T-cell (primary cell): ENCODE data around the gene RIC8A. TPM values are rescaled to one million over a fixed set of nuclear protein-coding genes. Genes with fewer than 3 reads are reported as not detected.

ENCODE experiments used
- ATAC-seq, 4 experiments: fragments of 200-7000 bp in 3 of 4; fragments of 150-1000 bp in 1 of 4; cut with Tn5 transposase; replicated peaks in 1 of 4; 1 replicate in 3 of 4; 2 replicates in 1 of 4; pipeline ENCODE4 v1.10.0; 2021; ENCODE audit warnings: moderate library complexity in 3 of 4, mild to moderate bottlenecking in 2 of 4, moderate number of reproducible peaks in 1 of 4
- CTCF ChIA-PET, 2 donors: fragments of 300-600 bp; sonication (Branson Sonifier 250); formaldehyde crosslinking; loops; one replicate each; lab custom pipeline; 2022; ENCODE audit warnings: antibody characterized with exemption in 2 of 2; lab: Charles Lee
- POLR2A ChIA-PET, 2 donors: fragments of 300-600 bp; sonication (Branson Sonifier 250); formaldehyde crosslinking; loops; one replicate each; lab custom pipeline; 2022; ENCODE audit warnings: antibody characterized with exemption in 2 of 2; lab: Charles Lee
- DNase-seq, 35 experiments: peaks; one replicate each; pipeline versions ENCODE4 v3.0.0 to v3.0.0-alpha.2; 2013 to 2023
- H3K27ac ChIP-seq: one replicate; pipeline ENCODE4 v1.5.1; 2013; ENCODE audit warnings: low read length
- H3K27me3 ChIP-seq, 2 experiments: replicated peaks in 1 of 2; 1 replicate in 1 of 2; 2 replicates in 1 of 2; pipeline versions ENCODE4 v1.6.1 to v1.7.0; 2013; ENCODE audit warnings: low read length in 1 of 2, mixed read lengths in 1 of 2; ENCODE audit not compliant: control insufficient read depth in 2 of 2, insufficient read depth in 2 of 2; ENCODE audit errors: extremely low read depth in 1 of 2
- H3K36me3 ChIP-seq, 2 donors: 1 replicate in 1 of 2; 2 replicates in 1 of 2; pipeline versions ENCODE4 v1.6.1 to v1.7.0; 2013; ENCODE audit warnings: low read length in 1 of 2; ENCODE audit not compliant: control insufficient read depth in 2 of 2, insufficient read depth in 1 of 2; ENCODE audit errors: extremely low read depth in 1 of 2
- H3K4me1 ChIP-seq, 2 experiments: 1 replicate in 1 of 2; 2 replicates in 1 of 2; pipeline versions ENCODE4 v1.6.1 to v1.7.0; 2013; ENCODE audit warnings: low read length in 2 of 2, mixed read lengths in 1 of 2; ENCODE audit not compliant: insufficient read depth in 2 of 2, control insufficient read depth in 1 of 2; ENCODE audit errors: extremely low read depth in 1 of 2
- H3K4me3 ChIP-seq, 2 donors: 1 replicate in 1 of 2; 2 replicates in 1 of 2; pipeline versions ENCODE4 v1.5.1 to v1.7.0; 2013; ENCODE audit warnings: mild to moderate bottlenecking in 2 of 2, low read length in 1 of 2, moderate library complexity in 1 of 2; ENCODE audit not compliant: control insufficient read depth in 1 of 2; ENCODE audit errors: extremely low read depth in 1 of 2
- H3K9me3 ChIP-seq: 2 replicates; pipeline ENCODE4 v1.7.0; 2013
- H3K27ac Mint-ChIP-seq, 2 donors: one replicate each; pipeline ENCODE4 v1.8.0; 2020 to 2021; ENCODE audit warnings: mild to moderate bottlenecking in 2 of 2, mixed read lengths in 2 of 2
- H3K27me3 Mint-ChIP-seq, 2 donors: one replicate each; pipeline ENCODE4 v1.8.0; 2021 to 2022; ENCODE audit warnings: mixed read lengths in 2 of 2
- H3K36me3 Mint-ChIP-seq: one replicate; pipeline ENCODE4 v1.8.0; 2021; ENCODE audit warnings: mixed read lengths
- H3K4me1 Mint-ChIP-seq, 3 donors: one replicate each; pipeline ENCODE4 v1.8.0; 2020 to 2022; ENCODE audit warnings: mixed read lengths in 3 of 3, mild to moderate bottlenecking in 1 of 3
- H3K4me3 Mint-ChIP-seq, 3 donors: one replicate each; pipeline ENCODE4 v1.8.0; 2020 to 2022; ENCODE audit warnings: mild to moderate bottlenecking in 3 of 3, mixed read lengths in 3 of 3, moderate library complexity in 3 of 3
- H3K9me3 Mint-ChIP-seq, 3 donors: one replicate each; pipeline ENCODE4 v1.8.0; 2020 to 2022; ENCODE audit warnings: mixed read lengths in 3 of 3
- WGBS: methylation state at CpG from one replicate; pipeline ENCODE4 v1.1.5; 2013; ENCODE audit warnings: missing lambda C conversion rate; ENCODE audit not compliant: insufficient coverage; 5-methylcytosine and 5-hydroxymethylcytosine counted together
- total RNA-seq, 35 experiments: library from RNA in 6 of 35; stranded (reverse) in 6 of 35; fragments of 120-200 nt in 1 of 35; gene quantifications; one replicate each; pipeline versions ENCODE4 v1.2.1 to v1.2.4 and lab custom pipeline; 2013 to 2026

The RIC8A gene
- total RNA-seq, 5 donors from 2014 or later (not counting 1 experiment from before 2014, with no cell fraction given), result 87.4 to 151 (median 117) TPM

DNA sequence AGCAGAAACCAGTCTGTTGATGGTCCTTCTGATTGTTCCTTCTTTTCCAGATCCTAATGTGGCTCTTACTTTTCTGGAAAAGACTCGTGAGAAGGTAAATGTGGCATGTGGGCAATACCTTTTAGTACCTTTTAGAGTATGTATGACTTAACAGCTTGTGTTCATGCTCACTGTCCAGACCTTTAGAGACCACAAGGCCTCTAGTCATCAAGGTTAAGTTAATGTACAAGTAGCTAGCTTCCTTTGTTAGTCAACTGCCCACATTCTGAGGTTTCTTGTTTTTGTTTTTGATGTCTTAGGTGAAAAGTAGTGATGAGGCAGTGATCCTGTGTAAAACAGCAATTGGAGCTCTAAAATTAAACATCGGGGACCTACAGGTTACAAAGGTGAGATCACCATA is 36.9 kb downstream of the RIC8A start:
- Histone ChIP-seq H3K4me1 (no peaks in the 10 kb centered on the region), H3K27ac (no peak overlapping the region), H3K4me3 (no peak overlapping the region), H3K36me3 (peaks cover 5 to 84% of the 10 kb centered on the region in 2 donors), H3K9me3 (no peaks in the 10 kb centered on the region), H3K27me3 (no peaks in the 10 kb centered on the region)
- ChIA-PET POLR2A (interaction anchor here in 1 of 2 donors (0.5 kb wide), 1 partner anchor 14 kb away, joined by 3 read pairs; no protein-coding TSS in a partner anchor), CTCF (no interaction called here)
- Mint-ChIP-seq H3K9me3 (no peaks in the 10 kb centered on the region), H3K4me1 (peaks cover 23 to 34% (median 30%) of the 10 kb centered on the region in 3 donors), H3K27me3 (no peaks in the 10 kb centered on the region), H3K36me3 (peaks cover 67% of the 10 kb centered on the region), H3K4me3 (no peak overlapping the region), H3K27ac (peak overlapping the region in 1 of 2 donors; percentile 17)
- WGBS, result no CpG with 5 or more reads among the region's 2 CpGs
- DNase-seq, result no peak
- no peak for ATAC-seq

- no peak overlapping the region for H3K27ac ChIP-seq
- Mint-ChIP-seq H3K4me1 (peaks cover 13 to 18% (median 14%) of the 10 kb centered on the region in 3 donors), H3K27ac (peak overlapping the region in 1 of 2 donors; percentile 53), H3K4me3 (no peak overlapping the region), H3K27me3 (no peaks in the 10 kb centered on the region), H3K9me3 (no peaks in the 10 kb centered on the region), H3K36me3 (peaks cover 70% of the 10 kb centered on the region)
- no peak for ATAC-seq
- no peaks in the 10 kb centered on the region for H3K27me3 ChIP-seq
- DNase-seq, result no peak
- no peaks in the 10 kb centered on the region for H3K9me3 ChIP-seq
- WGBS, result 79% methylated on average over 5 of the region's 8 CpGs
- POLR2A ChIA-PET, result interaction anchor here in 1 of 2 donors (0.9 kb wide), 1 partner anchor 12 kb away, joined by 4 read pairs; no protein-coding TSS in a partner anchor
- H3K4me1 ChIP-seq, result peaks cover 2 to 6% of the 10 kb centered on the region in 2 experiments
- no peak overlapping the region for H3K4me3 ChIP-seq
- CTCF ChIA-PET, result no interaction called here
- H3K36me3 ChIP-seq, result peaks cover 5 to 96% of the 10 kb centered on the region in 2 donors
Measured at GRCh38 chr11:249062-249461, 41.6 kb downstream of the RIC8A start.

DNA sequence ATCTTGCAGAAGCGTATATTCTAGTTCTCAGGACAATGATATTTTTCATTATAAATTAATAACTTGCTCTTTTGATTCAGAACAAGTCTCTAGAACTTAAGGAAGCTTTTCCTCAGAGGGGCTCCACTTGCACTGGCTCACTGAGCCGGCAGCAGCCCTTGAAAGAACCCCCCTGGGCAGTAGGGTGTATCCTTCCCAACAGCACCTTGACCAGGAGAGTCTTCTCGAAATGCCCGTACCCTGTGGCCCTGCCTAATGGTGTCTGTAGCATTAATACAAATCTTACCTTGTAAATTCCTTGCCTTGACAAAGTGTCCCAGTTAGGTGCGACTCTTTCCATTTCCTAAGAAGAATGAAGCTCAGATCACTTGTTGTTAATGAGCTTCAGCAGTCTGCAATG is 42.8 kb downstream of the RIC8A start:
- peak overlapping the region; percentile 37 to 88 for H3K27ac Mint-ChIP-seq
- Histone ChIP-seq H3K4me1 (peaks cover 2 to 6% of the 10 kb centered on the region in 2 experiments), H3K9me3 (no peaks in the 10 kb centered on the region), H3K4me3 (no peak overlapping the region), H3K36me3 (peaks cover 5 to 83% of the 10 kb centered on the region in 2 donors), H3K27ac (no peak overlapping the region), H3K27me3 (no peaks in the 10 kb centered on the region)
- ChIA-PET CTCF (interaction anchor here (0.6 to 2.8 kb wide), 27 partner anchors 10 to 266 kb away, joined by 3 to 23 read pairs (median 5); partner anchors contain the start of genes BET1L (in 1 of the 2) and PGGHG (in 1 of the 2)), POLR2A (interaction anchor here in 1 of 2 donors (0.6 to 1.1 kb wide), 2 partner anchors 13 to 27 kb away, joined by 3 to 5 read pairs; partner anchors contain the start of gene PSMD13)
- no peaks in the 10 kb centered on the region for H3K9me3 Mint-ChIP-seq
- H3K4me1 Mint-ChIP-seq, result peaks cover 11 to 16% (median 11%) of the 10 kb centered on the region in 3 donors
- DNase-seq (no peak), ATAC-seq (peak in 2 of 4 experiments; percentile 8 to 31)
- 100% methylated on average over 3 of the region's 5 CpGs for WGBS
- peaks cover 64% of the 10 kb centered on the region for H3K36me3 Mint-ChIP-seq
- H3K4me3 Mint-ChIP-seq, result no peak overlapping the region
- H3K27me3 Mint-ChIP-seq, result no peaks in the 10 kb centered on the region

GRCh38 chr11:250740-251299 is 43.3 kb downstream of the RIC8A start:
- POLR2A ChIA-PET, result interaction anchor here (0.6 to 1.1 kb wide), 3 partner anchors 13 to 27 kb away, joined by 3 to 6 read pairs (median 5); partner anchors contain the start of gene PSMD13 (in 1 of the 2)
- Histone ChIP-seq H3K36me3 (peaks cover 5 to 78% of the 10 kb centered on the region in 2 donors), H3K9me3 (no peaks in the 10 kb centered on the region), H3K4me1 (peaks cover 2 to 6% of the 10 kb centered on the region in 2 experiments), H3K27ac (no peak overlapping the region), H3K27me3 (no peaks in the 10 kb centered on the region), H3K4me3 (no peak overlapping the region)
- WGBS, result 87% methylated on average over 6 of the region's 10 CpGs
- ATAC-seq (peak; percentile 91 to 99 (median 96)), DNase-seq (peak; percentile 70 to 89 (median 80))
- H3K36me3 Mint-ChIP-seq, result peaks cover 58% of the 10 kb centered on the region
- peaks cover 10 to 15% (median 11%) of the 10 kb centered on the region in 3 donors for H3K4me1 Mint-ChIP-seq
- no peak overlapping the region for H3K4me3 Mint-ChIP-seq
- H3K9me3 Mint-ChIP-seq, result no peaks in the 10 kb centered on the region
- H3K27me3 Mint-ChIP-seq, result no peaks in the 10 kb centered on the region
- CTCF ChIA-PET, result interaction anchor here (0.6 to 2.8 kb wide), 33 partner anchors 9 to 200 kb away, joined by 3 to 23 read pairs (median 5); partner anchors contain the start of genes BET1L (in 1 of the 2), IFITM5 (in 1 of the 2) and PGGHG (in 1 of the 2)
- peak overlapping the region; percentile 37 to 88 for H3K27ac Mint-ChIP-seq

- DNase-seq (peak in 1 of 35 experiments; percentile 21), ATAC-seq (peak in 1 of 4 experiments; percentile 16)
- Mint-ChIP-seq H3K36me3 (peaks cover 53% of the 10 kb centered on the region), H3K27ac (peak overlapping the region; percentile 16 to 58), H3K9me3 (no peaks in the 10 kb centered on the region), H3K27me3 (no peaks in the 10 kb centered on the region), H3K4me3 (no peak overlapping the region), H3K4me1 (peaks cover 10 to 15% (median 11%) of the 10 kb centered on the region in 3 donors)
- 94% methylated on average over 5 of the region's 10 CpGs for WGBS
- no peaks in the 10 kb centered on the region for H3K27me3 ChIP-seq
- peaks cover 5 to 71% of the 10 kb centered on the region in 2 donors for H3K36me3 ChIP-seq
- no peak overlapping the region for H3K27ac ChIP-seq
- ChIA-PET POLR2A (interaction anchor here (0.6 to 1.1 kb wide), 3 partner anchors 14 to 50 kb away, joined by 3 to 6 read pairs (median 5); partner anchors contain the start of gene PSMD13 (in 1 of the 2)), CTCF (interaction anchor here (0.7 to 2.8 kb wide), 24 partner anchors 10 to 199 kb away, joined by 3 to 23 read pairs (median 6); partner anchors contain the start of gene PGGHG (in 1 of the 2))
- H3K4me3 ChIP-seq, result no peak overlapping the region
- H3K9me3 ChIP-seq, result no peaks in the 10 kb centered on the region
- H3K4me1 ChIP-seq, result peaks cover 2 to 6% of the 10 kb centered on the region in 2 experiments
Measured at GRCh38 chr11:251550-251949, 44.0 kb downstream of the RIC8A start.

DNA sequence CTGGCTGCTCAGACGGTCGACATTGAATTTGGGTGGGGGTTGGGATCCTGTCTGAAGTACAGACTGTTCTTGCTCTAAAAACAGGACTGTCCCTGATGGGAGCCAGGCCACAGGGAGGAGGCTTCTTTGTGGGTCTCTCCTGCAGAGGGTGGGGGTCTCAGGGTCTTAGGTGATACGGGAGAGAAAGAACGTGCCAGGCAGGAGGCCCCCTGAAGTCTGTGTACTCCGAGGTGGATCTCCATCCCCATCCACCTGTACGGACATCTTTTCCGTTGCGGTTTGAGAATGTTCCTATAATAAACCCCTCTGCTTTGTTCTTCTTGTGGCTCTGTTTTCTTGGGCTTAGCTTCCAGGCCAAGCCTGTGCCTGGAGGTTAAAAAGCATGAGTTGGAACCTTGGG is 45.2 kb downstream of the RIC8A start:
- H3K27me3 Mint-ChIP-seq, result no peaks in the 10 kb centered on the region
- H3K4me1 Mint-ChIP-seq, result peaks cover 10 to 13% (median 11%) of the 10 kb centered on the region in 3 donors
- ChIA-PET CTCF (interaction anchor here in 1 of 2 donors (1.0 to 2.8 kb wide), 4 partner anchors 14 to 60 kb away, joined by 3 to 23 read pairs (median 6); no protein-coding TSS in a partner anchor), POLR2A (no interaction called here)
- Histone ChIP-seq H3K9me3 (no peaks in the 10 kb centered on the region), H3K4me3 (no peak overlapping the region), H3K4me1 (peaks cover 2 to 6% of the 10 kb centered on the region in 2 experiments), H3K27ac (no peak overlapping the region), H3K27me3 (peaks cover 0 to 2% of the 10 kb centered on the region in 2 experiments), H3K36me3 (peaks cover 5 to 61% of the 10 kb centered on the region in 2 donors)
- ATAC-seq (no peak), DNase-seq (no peak)
- H3K9me3 Mint-ChIP-seq, result no peaks in the 10 kb centered on the region
- H3K4me3 Mint-ChIP-seq, result no peak overlapping the region
- 100% methylated on average over 2 of the region's 8 CpGs for WGBS
- H3K36me3 Mint-ChIP-seq, result peaks cover 44% of the 10 kb centered on the region
- peak overlapping the region in 1 of 2 donors; percentile 11 for H3K27ac Mint-ChIP-seq
